G401 (cell line): ENCODE measurements around the gene GNA12. TPM values are rescaled to one million over a fixed set of nuclear protein-coding genes. Genes with fewer than 3 reads are reported as not detected.

Experiments
- DNase-seq: peaks from one replicate; pipeline ENCODE4 v3.0.0-alpha.2; 2015; ENCODE audit warnings: low spot score
- in situ Hi-C: cut with HindIII; loops from 2 replicates; pipeline ENCODE4 v1.10.0; 2016; ENCODE audit warnings: low sequenced_read_pairs, mixed read lengths
- total RNA-seq: library from RNA; depleted of rRNA; stranded (reverse); fragments of >200 nt; shearing (Covaris generic); gene quantifications from 2 replicates; pipeline ENCODE4 v1.2.3, GENCODE V29; 2014

Gene GNA12
- total RNA-seq, 1 experiment from 2014 or later: 17.7 TPM

DNA sequence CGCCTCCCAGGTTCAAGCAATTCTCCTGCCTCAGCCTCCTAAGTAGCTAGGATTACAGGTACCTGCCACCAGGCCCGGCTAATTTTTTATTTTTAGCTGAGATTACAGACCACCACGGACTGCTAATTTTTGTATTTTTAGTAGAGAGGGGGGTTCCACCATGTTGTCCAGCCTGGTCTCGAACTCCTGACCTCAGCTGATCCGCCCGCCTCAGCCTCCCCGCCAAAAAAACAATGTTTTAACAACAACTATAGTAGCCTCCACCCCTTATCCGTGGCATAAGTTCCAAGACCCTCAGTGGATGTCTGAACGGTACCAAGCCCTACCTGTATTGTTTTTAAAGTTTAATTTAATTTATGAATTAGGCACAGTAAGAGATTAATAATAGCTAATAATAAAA, 48.2 kb downstream of the GNA12 start:
- in situ Hi-C loops: no loop called here
- DNase-seq: no peak

DNA sequence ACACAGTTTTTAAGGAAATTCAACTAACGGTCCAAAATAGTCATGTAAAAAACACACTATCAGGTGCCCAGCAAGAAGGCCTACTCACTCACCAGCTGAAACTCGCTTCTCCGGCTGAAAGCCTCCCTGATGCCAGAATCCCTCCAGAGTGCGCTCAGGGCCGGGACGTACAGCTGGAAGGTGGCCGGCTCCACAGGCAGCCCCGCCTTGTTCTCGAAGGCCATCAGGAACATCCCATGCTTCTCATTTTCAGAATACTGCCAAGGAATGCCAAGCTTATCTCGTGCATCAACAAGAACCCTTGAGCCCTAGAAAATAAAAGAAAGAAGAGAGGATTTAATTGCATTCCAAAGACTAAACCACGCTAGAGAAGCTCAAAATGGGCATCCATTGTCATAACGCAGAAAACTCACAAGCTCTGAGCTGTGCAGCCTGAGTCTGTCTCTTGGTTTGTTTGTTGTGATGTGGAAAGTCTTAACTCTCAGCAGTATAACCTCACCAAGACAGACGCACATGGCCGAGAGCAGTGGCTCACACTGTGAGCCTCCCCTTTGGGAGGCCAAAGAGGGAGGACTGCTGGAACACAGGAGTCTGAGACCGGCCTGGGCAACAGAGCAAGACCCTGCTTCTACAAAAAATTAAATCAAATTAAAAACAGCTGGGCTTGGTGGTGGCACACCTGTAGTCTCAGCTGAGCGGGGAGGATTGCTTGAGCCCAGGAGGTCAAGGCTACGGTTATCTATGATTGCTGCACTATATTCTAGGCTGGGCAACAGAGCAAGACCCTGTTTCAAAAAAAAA, 49.1 kb downstream of the GNA12 start:
- in situ Hi-C loops: no loop called here
- no peak for DNase-seq

DNA sequence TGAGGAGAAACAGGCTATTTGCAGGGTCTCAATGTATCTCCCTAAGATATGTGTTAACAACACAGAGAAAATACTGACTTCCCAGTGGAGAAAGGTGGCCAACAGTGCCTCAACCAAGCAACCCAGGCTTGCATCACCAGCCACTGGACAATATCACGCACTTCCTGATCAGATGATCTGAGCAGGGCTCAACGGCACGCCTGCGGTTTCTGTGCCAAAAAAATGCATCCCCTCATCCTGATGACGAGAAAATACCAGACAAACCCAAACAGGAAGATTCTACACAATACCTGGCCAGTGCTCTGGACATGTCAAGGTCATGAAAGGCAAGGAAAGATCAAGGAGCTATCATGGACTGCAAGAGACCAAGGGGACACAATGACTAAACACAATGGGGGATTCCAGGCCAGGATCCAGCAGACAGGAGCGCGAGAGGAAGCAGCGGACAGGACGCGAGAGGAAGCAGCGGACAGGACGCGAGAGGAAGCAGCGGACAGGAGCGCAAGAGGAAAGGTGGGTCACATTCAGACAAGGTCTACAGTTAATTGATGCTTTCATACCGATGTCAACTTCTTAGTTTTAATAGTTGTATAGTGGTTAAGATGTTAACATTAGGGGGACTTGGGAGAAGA, 51.1 kb downstream of the GNA12 start:
- in situ Hi-C loops: no loop called here
- no peak for DNase-seq

DNA sequence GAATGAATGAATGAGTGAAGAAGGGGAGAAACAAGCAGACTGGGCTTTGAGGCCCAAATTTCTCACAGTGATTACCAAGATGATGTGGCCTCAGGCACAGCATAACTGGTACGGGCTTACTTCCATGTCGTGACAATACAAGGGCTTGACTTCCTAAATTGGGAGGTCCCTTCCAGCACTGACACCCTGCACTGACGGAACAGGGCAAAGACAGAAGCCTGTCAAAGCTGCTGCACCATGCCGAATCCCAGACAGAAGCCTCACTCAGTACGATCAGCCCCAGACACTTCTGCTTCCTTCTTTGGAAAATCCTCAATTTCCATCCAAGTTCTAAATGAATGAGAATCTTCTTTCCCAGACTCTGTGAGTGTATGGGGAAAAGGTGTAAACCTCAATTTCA, 51.9 kb downstream of the GNA12 start:
- DNase-seq: no peak
- in situ Hi-C loops: no loop called here

DNA sequence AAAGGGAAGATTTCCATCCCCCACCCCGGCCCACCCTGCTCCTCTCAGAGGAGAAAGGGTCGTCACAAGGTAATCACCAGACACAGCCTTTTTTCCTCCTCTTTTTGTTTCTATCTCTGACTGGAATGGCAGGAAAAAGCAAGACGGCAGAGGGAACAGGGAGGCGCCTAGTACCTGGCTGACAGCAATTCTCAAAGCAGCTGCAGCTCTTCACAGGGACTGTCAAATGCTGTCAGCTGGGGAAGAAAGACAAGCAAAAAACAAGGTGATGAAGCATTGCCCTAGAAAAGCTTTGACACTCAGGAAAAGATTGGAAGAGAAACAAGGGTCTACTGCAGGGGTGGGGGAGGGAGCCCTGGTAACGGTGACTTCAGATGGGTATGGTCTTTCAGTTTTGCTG, 52.7 kb downstream of the GNA12 start:
- DNase-seq: no peak
- in situ Hi-C loops: no loop called here

DNA sequence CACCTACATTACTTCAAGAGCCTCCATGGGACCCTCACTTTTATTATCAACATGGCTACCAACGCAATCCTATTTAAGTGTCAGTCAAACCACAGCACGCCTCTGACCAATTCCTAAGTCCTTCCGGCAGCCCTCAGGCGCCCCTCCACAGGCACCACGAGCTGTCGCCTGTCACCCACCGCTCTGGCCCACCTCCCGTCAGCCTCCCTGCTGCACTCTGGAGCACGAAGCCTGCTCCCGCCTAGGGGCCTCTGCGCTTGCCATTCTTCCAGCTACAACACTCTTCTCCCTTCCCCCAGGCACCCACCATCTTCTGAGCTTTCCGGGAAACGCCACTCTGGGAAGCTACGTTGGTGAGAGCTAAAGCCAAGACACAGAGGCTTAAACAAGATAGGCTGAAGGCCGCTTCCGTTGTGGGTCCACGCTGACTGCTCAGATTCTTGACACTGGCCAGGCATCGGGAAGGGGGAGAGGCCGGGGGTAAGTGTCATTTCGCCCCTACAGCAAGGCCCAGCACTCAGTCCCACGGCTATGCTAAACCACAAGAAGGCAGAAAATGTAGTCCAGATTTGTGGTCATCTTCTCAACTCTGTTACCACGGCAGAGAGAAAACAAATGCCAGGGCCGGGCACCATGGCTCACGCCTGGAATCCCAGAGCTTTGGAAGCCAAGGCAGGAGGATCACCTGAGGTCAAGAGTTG, 56.7 kb downstream of the GNA12 start:
- in situ Hi-C loops: no loop called here
- DNase-seq: no peak

DNA sequence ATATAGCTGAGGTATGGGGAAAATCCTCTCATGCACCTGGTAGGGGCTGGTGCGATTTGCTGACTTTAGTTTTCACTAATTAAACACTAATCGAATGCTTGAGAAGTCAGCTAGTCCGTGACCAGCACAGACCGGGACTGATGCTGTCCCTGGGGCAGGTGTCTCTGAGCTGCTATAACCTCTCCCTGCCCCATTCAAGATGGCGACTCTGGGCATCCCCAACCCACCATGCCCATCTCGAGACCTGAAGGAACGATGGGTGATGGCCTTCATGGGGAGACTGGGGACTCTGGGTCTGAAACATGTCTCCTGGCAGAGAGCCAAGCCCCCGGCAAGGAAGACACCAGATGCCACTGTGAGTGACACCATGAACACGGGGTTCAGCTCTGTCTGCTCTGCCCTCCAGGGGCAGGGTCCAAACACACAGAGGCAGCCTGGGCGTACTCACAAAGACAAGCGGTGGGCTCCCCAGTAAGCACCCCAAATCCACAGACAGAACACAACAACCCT, 57.4 kb downstream of the GNA12 start:
- in situ Hi-C loops: no loop called here
- no peak for DNase-seq

DNA sequence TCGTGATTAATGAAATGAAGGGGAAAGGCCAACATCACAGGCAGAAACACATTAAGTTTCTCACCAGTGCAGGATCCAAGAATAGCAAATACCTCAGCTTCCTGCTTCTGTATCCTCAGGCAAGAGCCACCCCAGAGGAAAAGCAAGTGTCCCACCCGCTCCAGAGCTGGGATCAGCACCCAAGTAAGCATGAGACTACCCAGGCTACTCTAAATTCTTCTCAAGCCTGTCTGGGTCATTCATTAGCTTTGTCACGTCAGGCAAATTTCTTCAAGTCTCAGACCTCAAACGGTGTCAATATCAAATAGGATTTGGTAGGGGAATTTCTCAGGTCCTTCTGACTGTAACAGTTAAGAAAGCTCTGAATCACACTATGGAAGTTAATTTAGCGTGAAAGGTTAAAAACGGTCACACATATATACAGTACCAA, 59.0 kb downstream of the GNA12 start:
- in situ Hi-C loops: no loop called here
- no peak for DNase-seq

DNA sequence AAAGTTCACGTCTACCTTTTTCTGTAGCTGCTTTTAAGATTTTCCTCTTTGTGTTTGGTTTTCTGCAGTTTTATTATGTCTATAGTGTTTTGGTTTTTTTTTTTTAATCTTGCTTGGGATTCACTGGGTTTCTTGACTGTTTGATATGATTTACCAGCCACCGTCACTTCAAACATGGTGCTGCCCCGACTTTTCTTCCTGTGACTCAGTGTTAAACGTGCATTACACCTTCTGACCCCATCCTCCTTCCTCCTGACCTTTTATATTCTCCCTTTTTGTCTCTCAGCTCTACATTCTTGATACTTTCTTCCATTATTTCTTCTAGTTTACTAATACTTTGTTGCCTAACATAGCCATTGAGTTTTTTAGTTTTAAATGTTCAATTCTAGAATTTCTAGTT, 61.5 kb downstream of the GNA12 start:
- in situ Hi-C loops: no loop called here
- no peak for DNase-seq

DNA sequence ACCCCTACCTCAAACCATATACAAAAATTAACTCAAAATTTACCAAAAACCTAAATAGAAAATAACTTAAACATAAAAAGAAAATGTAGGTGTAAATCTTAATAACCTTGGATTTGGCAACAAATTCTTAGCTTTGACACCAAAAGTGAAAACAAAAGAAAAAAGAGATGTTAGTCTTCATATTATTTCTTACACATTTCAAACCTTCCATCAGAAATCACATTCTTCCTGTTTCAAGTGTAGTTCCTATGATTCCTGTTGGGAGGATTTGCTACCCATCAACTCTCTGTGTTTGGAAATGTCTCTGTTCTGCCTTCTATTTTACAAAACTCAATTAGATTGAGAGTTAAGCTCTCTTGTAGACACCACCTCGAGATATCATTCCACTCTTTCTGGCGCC, 62.0 kb downstream of the GNA12 start:
- in situ Hi-C loops: no loop called here
- DNase-seq: no peak

DNA sequence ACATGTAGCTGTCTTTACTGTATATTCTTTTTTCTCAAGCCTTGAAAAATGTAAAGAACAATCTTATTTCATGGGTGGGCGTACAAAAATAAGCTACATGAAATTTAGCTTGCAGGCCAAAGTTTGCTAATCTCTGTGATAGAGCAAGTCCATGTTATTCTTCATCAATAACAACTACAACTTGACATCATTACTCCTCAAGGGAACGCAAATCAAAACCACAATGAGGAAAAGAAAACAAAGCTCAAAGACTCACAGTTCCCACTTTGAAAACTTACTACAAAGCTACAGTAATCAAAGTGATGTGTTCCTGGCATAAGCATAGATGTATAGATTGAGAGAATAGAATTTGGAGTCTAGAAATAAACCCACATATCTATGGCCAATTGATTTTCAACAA, 62.5 kb downstream of the GNA12 start:
- in situ Hi-C loops: no loop called here
- DNase-seq: no peak

DNA sequence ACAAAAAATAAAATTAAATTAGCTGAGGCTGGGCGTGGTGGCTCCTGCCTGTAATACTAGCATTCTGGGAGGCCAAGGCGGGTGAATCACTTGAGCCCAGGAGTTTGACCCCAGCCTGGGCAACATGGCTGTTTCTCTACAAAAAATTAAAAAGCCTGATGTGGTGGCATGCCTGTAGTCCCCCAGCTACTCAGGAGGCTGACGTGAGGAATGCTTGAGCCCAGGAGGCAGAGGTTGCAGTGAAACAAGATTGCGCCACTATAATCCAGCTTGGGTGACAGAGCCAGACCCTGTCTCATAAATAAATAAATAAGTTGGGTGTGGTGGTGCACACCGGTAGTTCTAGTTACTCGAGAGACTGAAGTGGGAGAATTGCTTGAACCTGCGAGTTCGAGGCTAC, 65.1 kb downstream of the GNA12 start:
- DNase-seq: no peak
- in situ Hi-C loops: no loop called here

DNA sequence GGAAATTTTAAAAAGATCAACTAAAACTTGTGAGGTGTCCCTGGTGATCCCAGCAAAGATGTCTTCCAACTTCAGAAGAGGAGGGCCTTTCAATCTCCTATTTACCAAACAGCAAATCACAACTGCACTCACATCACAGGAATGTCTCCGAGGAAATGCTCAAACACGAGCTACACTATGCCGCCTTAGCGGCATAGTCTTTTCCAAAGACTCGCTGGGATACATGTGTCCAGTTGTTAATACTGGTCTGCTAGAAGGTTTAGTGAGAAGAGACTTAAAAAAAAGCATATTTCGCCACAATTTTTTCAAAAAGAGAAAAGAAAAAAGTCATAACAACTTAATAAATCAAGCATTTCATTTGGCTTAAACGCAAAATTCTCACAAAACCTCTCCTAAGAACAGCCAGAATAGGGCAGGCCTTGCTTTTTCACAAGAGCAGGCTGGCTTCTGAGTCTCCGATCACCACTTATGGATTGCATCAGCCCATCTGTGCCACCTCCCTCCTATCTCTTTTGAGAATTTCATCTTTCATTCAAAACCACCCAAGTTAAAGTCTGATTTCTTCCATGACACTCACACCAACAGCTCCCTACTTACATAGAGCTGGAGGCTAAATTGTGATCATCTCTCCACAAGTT, 66.1 kb downstream of the GNA12 start:
- in situ Hi-C loops: no loop called here
- no peak for DNase-seq

DNA sequence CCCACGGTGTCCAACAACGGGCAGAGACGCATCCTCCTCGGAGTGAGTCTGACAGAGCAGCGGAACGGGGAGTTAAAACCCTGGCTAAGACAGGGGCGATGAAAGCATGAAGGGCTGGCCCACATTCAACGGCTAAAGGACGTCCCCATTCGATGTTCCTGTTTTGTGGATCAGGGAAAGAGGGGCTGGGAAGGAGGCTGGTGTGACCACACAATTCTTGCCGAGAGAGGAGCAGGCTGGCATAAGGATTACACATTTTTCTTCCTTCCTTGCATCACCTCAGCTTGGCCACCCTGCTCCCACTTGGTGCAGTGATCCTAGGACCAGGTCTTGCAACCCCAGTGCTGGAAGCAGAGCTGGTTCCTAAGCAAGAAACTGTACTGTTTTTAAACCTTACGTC, 67.7 kb downstream of the GNA12 start:
- no peak for DNase-seq
- in situ Hi-C loops: no loop called here

DNA sequence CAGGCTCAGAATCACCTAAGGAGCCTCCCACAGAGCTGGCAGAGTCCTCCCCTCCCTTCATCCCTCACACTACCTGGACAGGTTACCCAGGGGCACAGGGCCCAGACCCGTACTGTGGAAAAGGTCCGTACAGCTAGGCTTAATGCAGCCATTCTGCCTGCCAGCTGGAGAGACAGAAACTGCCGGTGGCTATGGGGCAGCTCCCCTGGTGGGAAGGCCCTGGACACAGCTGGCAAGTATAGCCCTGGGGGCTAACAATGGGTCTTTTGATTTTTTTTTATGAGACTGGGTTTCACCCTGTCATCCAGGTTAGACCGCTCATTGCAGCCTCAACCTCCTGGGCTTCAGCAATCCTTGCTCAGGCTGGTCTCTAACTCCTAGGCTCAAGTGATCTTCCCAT, 68.3 kb downstream of the GNA12 start:
- no peak for DNase-seq
- in situ Hi-C loops: no loop called here

DNA sequence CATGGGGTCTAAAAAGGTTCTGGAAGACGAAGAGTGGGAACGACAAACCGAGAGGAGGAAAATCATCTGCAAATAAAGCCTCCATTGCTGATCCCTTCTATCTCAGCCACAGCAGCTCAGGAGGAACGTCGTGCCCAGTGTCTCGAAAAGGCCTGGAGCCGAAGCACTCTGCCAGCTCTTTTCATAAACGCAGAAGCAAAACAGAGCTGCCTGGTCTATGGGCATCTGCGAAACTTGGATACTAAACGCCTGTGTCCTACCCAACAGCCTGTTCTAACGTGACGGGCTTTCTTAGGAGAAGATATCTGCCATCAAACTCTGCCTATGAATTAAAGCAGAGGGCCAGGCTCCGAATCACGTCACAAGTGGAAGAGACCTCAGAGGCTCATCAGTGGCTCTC, 68.7 kb downstream of the GNA12 start:
- in situ Hi-C loops: no loop called here
- peak; percentile 82 for DNase-seq

DNA sequence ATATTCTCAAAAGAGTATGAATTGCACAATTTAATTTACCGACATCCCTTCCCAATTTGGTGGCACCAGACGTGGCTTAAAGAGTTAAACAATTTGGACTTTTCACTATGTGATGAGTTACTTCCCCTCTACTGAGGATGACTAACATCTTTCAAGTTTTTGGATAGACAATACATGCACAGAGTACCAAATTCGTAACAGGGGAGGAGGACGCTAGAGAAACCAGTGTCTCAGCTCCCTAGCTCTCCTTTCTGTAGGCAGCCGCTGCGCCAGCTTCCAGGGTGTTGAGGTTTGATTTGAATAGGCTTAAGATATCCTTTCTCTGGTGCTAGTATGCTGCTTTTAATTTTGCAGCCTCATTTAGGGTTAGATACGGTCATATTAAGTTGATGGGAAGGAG, 69.2 kb downstream of the GNA12 start:
- DNase-seq: no peak
- in situ Hi-C loops: no loop called here

DNA sequence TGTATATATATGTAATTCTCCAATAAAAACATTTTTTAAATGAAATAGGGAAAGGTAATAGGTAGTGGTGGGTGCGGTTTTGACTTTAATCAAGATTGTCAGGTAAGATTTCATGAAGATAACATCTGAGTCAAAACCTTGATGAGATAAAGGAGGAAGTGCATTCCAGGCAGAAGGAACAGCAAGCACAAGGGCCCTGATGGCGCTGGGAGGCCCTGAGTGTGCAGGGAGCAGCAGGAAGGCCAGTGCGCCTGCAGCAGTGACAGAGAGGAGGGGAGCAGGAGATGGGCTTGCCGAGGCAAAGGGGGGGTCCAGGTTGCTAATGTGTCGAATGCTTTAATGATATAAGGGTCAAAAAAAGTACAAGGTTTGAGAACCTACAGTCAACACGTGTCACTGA, 69.8 kb downstream of the GNA12 start:
- in situ Hi-C loops: no loop called here
- no peak for DNase-seq

DNA sequence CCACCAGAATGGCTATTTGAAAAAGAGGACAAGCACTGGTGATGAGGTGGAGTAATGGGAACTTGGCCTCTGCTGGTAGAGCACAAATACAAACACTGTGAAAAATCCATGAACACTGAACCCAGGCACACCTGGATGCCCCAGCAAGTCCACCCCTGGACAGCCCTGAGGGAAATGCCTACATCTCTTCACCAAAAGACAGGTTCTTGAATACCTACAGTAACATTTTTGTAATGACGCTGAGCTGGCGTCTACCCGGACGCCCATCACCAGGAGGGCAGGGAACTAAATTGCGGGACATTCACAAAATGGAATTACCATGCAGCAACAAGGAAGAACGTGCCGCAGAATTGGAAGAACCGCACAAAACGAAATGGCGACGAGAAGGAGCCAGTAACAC, 70.5 kb downstream of the GNA12 start:
- no peak for DNase-seq
- in situ Hi-C loops: no loop called here

DNA sequence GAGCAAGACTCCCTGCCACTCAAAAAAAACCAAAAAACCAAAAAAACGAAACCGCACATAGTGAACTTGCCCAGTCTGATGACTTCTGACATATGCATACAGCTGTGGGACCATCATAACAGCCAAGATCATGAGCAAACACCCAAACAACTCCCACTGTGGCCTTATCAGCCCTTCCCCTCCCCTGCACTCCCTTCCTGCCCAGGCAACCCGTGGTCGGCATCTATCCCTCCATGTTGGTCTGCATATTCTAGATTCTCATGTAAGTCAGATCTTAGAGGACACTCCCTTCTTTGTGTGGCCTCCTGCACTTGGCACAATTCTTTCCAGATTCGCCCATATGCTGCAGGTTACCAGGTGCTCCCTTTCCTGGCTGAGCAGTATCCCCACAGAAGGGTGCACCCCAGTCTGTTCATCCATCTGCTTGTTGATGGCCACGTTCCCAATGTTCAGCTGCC, 72.8 kb downstream of the GNA12 start:
- in situ Hi-C loops: no loop called here
- DNase-seq: peak; percentile 90
